Nephron progenitor cell (in vitro differentiated cells): Measurements from ENCODE around the gene PACS1.
"Not testable (repeated sequence)": the region's sequence is repeated elsewhere in the genome, so short reads cannot be mapped to it uniquely, and the experiment has no call there.

ENCODE experiments used
- DNase-seq: peaks from one replicate; pipeline ENCODE4 v3.0.0; 2021
- H3K27ac Mint-ChIP-seq: 2 replicates; pipeline ENCODE4 v1.8.0; 2021; ENCODE audit warnings: mild to moderate bottlenecking, moderate library complexity, mixed read lengths
- H3K27me3 Mint-ChIP-seq: 2 replicates; pipeline ENCODE4 v1.8.0; 2021; ENCODE audit warnings: mild to moderate bottlenecking, low read depth, mixed read lengths; ENCODE audit not compliant: poor library complexity
- H3K36me3 Mint-ChIP-seq: 2 replicates; pipeline ENCODE4 v1.8.0; 2021; ENCODE audit warnings: low read depth, mixed read lengths
- H3K4me1 Mint-ChIP-seq: 2 replicates; pipeline ENCODE4 v1.8.0; 2021; ENCODE audit warnings: mixed read lengths
- H3K4me3 Mint-ChIP-seq: 2 replicates; pipeline ENCODE4 v1.8.0; 2021; ENCODE audit warnings: mild to moderate bottlenecking, moderate library complexity, mixed read lengths
- H3K9me3 Mint-ChIP-seq: 2 replicates; pipeline ENCODE4 v1.8.0; 2021; ENCODE audit warnings: mild to moderate bottlenecking, moderate library complexity, mixed read lengths
- CTCF ChIP-seq: fragments of 200-600 bp; sonication (generic); IDR thresholded peaks from 2 replicates; pipeline ENCODE4 v1.5.0; 2021; ENCODE audit warnings: antibody characterized with exemption

Gene PACS1

GRCh38 chr11:66112601-66113499 is 42.8 kb downstream of the PACS1 start:
- no peak for DNase-seq
- no peak for TF ChIP-seq CTCF
- H3K9me3 Mint-ChIP-seq, result no peaks in the 10 kb centered on the region
- H3K27ac Mint-ChIP-seq, result peak overlapping the region; percentile 23
- H3K27me3 Mint-ChIP-seq, result peaks cover 3% of the 10 kb centered on the region
- no peak overlapping the region for H3K4me3 Mint-ChIP-seq
- peaks cover 27% of the 10 kb centered on the region for H3K4me1 Mint-ChIP-seq
- H3K36me3 Mint-ChIP-seq, result no peaks in the 10 kb centered on the region

- Mint-ChIP-seq H3K27ac (peak overlapping the region; percentile 22), H3K4me1 (peaks cover 40% of the 10 kb centered on the region)
- H3K36me3 Mint-ChIP-seq, H3K4me3 Mint-ChIP-seq, H3K9me3 Mint-ChIP-seq, H3K27me3 Mint-ChIP-seq, DNase-seq: not testable (repeated sequence)
These were observed 44.9 kb downstream of the PACS1 start for GRCh38 chr11:66114957-66115356.

- Mint-ChIP-seq H3K36me3 (no peaks in the 10 kb centered on the region), H3K9me3 (no peaks in the 10 kb centered on the region), H3K4me1 (peaks cover 44% of the 10 kb centered on the region), H3K4me3 (peak overlapping the region; percentile 3), H3K27me3 (no peaks in the 10 kb centered on the region), H3K27ac (peak overlapping the region; percentile 84)
- TF ChIP-seq CTCF, result no peak
- DNase-seq, result no peak
These were observed 45.7 kb downstream of the PACS1 start for GRCh38 chr11:66115638-66116301.

GRCh38 chr11:66116576-66117361 is 46.7 kb downstream of the PACS1 start:
- TF ChIP-seq CTCF, result no peak
- Mint-ChIP-seq H3K4me1 (peaks cover 50% of the 10 kb centered on the region), H3K27ac (peak overlapping the region; percentile 53), H3K27me3 (no peaks in the 10 kb centered on the region), H3K4me3 (no peak overlapping the region), H3K9me3 (no peaks in the 10 kb centered on the region), H3K36me3 (no peaks in the 10 kb centered on the region)
- DNase-seq, result no peak

- TF ChIP-seq CTCF, result no peak
- H3K27ac Mint-ChIP-seq, result no peak overlapping the region
- peaks cover 5% of the 10 kb centered on the region for H3K36me3 Mint-ChIP-seq
- no peak overlapping the region for H3K4me3 Mint-ChIP-seq
- H3K4me1 Mint-ChIP-seq, result peaks cover 44% of the 10 kb centered on the region
- peaks cover 4% of the 10 kb centered on the region for H3K9me3 Mint-ChIP-seq
- DNase-seq, result no peak
- H3K27me3 Mint-ChIP-seq, result no peaks in the 10 kb centered on the region
These were observed 48.8 kb downstream of the PACS1 start for GRCh38 chr11:66118847-66119246.
